PC-3 (cell line): Measurements from ENCODE around the gene ARID5A.

Experiments
- EZH2 ChIP-seq: fragments of 300-600 bp; sonication (generic); IDR thresholded peaks from one replicate; pipeline ENCODE4 v1.6.1; 2017; ENCODE audit warnings: antibody characterized with exemption, mild to moderate bottlenecking, low read length; ENCODE audit not compliant: unreplicated experiment
- TF ChIP-seq, protein P1 (sequence below): fragments of 300-600 bp; sonication (generic); conservative IDR thresholded peaks from 2 replicates; pipeline ENCODE4 v1.5.1; 2017; ENCODE audit warnings: antibody characterized with exemption, low read depth, mild to moderate bottlenecking, low read length

DNA sequence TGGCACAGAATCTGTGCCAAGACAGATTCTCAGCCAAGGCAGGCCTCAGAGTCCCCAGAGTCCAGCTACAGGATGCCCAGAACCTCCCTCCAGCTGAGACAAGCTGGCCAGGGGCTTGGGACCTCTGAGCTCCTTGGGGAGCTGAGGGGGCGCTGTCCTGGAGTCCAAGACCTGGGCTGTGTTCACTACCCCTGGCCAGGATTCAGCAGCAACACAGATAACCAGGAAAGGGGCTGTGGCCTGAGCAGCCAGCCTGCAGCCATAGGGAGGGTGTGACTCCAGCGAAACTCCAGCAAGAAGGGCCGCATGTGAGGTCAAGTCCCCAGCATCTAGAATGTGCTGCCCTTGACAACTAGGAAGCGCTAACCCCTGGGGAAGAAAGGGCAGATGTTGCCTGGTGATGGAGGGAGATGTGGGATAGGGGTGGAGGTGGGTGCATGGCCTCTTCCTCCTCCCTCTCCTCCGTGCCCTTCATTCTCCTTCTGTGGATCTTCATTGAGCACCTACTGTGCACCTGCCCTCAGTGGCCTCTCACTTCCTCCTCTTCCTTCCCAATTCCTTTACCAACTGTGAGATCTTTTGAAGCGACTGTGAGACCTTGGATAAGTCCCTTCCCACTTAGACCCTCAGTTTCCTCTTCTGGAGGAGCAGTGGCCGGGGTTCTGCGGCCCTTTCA lies 7.7 kb upstream of the ARID5A start:
- no peak for TF ChIP-seq EZH2
- TF ChIP-seq, protein P1, sequence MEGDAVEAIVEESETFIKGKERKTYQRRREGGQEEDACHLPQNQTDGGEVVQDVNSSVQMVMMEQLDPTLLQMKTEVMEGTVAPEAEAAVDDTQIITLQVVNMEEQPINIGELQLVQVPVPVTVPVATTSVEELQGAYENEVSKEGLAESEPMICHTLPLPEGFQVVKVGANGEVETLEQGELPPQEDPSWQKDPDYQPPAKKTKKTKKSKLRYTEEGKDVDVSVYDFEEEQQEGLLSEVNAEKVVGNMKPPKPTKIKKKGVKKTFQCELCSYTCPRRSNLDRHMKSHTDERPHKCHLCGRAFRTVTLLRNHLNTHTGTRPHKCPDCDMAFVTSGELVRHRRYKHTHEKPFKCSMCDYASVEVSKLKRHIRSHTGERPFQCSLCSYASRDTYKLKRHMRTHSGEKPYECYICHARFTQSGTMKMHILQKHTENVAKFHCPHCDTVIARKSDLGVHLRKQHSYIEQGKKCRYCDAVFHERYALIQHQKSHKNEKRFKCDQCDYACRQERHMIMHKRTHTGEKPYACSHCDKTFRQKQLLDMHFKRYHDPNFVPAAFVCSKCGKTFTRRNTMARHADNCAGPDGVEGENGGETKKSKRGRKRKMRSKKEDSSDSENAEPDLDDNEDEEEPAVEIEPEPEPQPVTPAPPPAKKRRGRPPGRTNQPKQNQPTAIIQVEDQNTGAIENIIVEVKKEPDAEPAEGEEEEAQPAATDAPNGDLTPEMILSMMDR = no peak
